ENCODE results near the gene PRDM4.
"Not testable (repeated sequence)": the region's sequence is repeated elsewhere in the genome, so short reads cannot be mapped to it uniquely, and the experiment has no call there.

Gene PRDM4

DNA sequence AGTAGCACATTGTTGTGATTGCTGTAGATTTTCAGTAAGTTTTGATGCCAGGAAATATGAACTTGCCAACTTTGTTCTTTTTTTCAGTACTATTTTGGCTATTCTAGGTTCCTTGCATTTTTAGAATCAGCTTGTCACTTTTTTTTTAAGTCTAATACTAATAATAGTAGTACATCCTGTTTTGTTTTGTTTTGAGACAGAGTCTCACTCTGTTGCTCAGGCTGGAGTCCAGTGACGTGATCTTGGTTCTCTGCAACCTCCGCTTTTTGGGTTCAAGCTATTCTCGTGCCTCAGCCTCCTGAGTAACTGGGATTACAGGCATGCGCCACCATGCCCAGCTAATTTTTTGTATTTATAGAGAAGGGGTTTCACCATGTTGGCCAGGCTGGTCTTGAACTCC, 58.8 kb downstream of the PRDM4 start:
- Histone ChIP-seq H3K4me3 (replicated peaks; ENCODE audit: low read depth, low read length) (no peak overlapping the region), H3K27me3 (replicated peaks; ENCODE audit: control insufficient read depth, insufficient read depth, low read length) (no peaks in the 10 kb centered on the region), H3K36me3 (ENCODE audit: control insufficient read depth, insufficient read depth, low read length) (peaks cover 13% of the 10 kb centered on the region)
- peak; percentile 20 for DNase-seq (ENCODE audit: extremely low read depth, insufficient read length)
- TF ChIP-seq, protein P1, sequence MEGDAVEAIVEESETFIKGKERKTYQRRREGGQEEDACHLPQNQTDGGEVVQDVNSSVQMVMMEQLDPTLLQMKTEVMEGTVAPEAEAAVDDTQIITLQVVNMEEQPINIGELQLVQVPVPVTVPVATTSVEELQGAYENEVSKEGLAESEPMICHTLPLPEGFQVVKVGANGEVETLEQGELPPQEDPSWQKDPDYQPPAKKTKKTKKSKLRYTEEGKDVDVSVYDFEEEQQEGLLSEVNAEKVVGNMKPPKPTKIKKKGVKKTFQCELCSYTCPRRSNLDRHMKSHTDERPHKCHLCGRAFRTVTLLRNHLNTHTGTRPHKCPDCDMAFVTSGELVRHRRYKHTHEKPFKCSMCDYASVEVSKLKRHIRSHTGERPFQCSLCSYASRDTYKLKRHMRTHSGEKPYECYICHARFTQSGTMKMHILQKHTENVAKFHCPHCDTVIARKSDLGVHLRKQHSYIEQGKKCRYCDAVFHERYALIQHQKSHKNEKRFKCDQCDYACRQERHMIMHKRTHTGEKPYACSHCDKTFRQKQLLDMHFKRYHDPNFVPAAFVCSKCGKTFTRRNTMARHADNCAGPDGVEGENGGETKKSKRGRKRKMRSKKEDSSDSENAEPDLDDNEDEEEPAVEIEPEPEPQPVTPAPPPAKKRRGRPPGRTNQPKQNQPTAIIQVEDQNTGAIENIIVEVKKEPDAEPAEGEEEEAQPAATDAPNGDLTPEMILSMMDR (IDR thresholded peaks at IDR 0.05; ENCODE audit: insufficient read depth, low read length, poor library complexity, severe bottlenecking) = no peak

DNA sequence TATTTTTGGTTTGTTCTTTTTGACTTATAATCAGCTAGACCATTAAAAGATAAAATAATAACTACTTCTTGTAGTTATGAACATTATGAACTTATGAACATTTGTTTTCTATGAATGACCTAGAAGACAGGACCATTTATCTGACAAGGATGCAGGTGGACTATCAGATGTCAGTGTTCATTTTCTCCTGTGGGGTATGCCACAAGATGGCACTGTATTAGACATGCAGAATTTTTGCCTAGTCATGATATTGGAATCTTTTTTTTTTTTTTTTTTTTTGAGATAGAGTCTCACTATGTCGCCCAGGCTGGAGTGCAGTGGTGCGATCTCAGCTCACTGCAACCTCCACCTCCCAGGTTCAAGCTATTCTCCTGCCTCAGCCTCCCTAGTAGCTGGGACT, 65.2 kb downstream of the PRDM4 start:
- TF ChIP-seq, protein P1 (IDR thresholded peaks at IDR 0.05; ENCODE audit: insufficient read depth, low read length, poor library complexity, severe bottlenecking) = peak; percentile 35
- H3K4me3 ChIP-seq (replicated peaks; ENCODE audit: low read depth, low read length); H3K27me3 ChIP-seq (replicated peaks; ENCODE audit: control insufficient read depth, insufficient read depth, low read length); DNase-seq (ENCODE audit: extremely low read depth, insufficient read length): not testable (repeated sequence)
- H3K36me3 ChIP-seq (ENCODE audit: control insufficient read depth, insufficient read depth, low read length) = peaks cover 17% of the 10 kb centered on the region

DNA sequence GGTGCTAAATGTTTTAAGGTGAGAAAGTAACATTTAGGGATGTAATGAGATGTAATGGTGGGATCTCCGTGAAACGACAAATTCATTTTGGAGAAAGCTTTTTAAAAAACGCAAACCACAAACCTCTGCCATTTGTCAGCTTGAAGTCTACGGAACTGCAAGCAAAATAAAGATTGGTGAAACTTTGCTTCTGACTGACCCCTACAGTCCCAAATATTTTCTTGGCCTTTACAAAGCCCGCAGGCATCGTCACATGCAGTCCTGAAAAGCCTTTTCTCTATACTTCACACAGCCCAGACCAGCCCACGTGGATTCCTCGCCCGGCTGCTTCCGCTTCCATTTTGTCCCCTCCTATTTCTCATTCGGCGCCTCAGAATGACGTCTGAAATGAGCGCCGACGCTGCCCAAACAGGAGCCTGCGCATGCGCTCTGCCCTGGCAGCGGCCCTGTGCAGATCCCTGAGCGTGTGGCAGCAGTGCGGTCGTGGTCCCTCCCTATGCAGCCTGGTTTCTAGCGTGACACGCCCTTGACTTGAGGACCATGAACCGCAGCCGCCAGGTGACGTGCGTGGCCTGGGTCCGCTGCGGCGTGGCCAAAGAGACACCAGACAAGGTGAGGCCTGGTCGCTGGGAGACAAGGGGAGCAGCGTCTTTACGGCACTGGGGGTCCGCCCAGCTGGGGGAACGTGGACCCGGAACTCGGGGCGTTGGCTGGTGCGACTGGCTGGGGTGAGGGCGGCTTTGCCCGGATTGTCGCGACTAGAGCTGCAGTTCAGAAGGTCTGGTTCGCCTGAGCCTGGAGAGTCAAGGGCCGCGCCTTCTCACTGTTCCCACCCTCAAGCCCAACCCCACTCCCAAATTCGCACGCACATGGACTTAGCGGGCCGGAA, 75.3 kb downstream of the PRDM4 start, which contains the start of gene PWP1:
PWP1 (plus strand) TSS at position 440 of the 889 bp plus-strand sequence; CDS start at position 541, 101 bp downstream.
- Histone ChIP-seq H3K27me3 (replicated peaks; ENCODE audit: control insufficient read depth, insufficient read depth, low read length) (no peaks in the 10 kb centered on the region), H3K4me3 (replicated peaks; ENCODE audit: low read depth, low read length) (peak within 1 kb of the TSS; percentile 97), H3K36me3 (ENCODE audit: control insufficient read depth, insufficient read depth, low read length) (peaks cover 4% of the 10 kb centered on the region)
- TF ChIP-seq, protein P1 (IDR thresholded peaks at IDR 0.05; ENCODE audit: insufficient read depth, low read length, poor library complexity, severe bottlenecking) = no peak
- peak; percentile 94 for DNase-seq (ENCODE audit: extremely low read depth, insufficient read length)

DNA sequence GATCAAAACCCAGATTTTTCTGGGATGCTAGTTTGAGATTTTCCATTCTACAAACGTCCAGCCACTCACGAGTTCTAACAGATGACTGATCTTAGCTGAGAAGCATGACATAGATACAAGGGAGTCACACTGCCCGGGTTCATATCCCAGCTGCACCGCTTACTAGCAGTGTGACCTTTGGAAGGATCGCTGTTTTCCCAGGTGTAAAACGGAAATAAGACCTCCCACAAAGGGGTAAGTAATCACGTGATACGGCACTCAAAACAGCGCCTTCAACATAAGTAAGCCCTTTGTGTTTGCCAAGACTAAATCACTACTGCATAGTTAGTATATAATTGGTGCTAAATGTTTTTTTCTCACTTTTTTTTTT, 76.0 kb downstream of the PRDM4 start:
- DNase-seq (ENCODE audit: extremely low read depth, insufficient read length) = no peak

DNA sequence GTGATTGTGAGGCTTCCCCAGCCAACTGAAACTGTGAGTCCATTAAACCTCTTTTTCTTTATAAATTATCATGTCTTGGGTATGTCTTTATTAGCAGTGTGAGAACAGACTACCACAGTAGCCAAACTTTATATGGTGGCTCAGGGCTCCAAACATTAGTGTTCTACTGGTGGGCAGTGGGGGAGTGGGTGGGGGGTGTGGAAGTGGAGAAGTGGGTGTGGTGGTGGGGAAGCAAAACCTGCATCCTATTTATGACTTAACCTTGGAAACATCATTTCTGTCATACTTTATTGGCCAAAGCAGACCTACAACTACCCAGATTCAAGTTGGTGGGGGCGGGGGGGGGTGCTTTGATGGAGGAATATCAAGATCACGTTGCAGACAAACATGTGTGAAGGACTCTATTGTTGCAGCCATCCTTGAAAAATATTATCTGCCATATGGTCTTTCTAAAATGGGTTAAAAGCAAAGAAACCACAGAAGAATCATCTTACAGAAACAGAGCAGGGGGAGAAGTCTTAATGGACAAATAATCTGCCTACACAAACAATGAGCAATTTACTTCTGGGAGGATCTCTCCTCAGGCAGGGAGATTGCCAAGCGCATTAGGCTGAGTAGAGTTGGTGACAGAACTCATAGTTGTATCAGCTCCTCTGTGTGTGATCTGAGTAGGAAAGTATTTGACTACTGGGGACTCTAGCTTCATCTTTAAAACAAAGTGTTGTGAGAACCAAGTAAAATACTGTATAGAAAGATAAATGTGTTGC, 76.7 kb downstream of the PRDM4 start:
- TF ChIP-seq, protein P1 (IDR thresholded peaks at IDR 0.05; ENCODE audit: insufficient read depth, low read length, poor library complexity, severe bottlenecking) = no peak
- Histone ChIP-seq H3K27me3 (replicated peaks; ENCODE audit: control insufficient read depth, insufficient read depth, low read length) (no peaks in the 10 kb centered on the region), H3K4me3 (replicated peaks; ENCODE audit: low read depth, low read length) (no peak overlapping the region), H3K36me3 (ENCODE audit: control insufficient read depth, insufficient read depth, low read length) (peaks cover 1% of the 10 kb centered on the region)
- no peak for DNase-seq (ENCODE audit: extremely low read depth, insufficient read length)

More for the DNA sequence above, 76.0 kb downstream of the PRDM4 start:
- Histone ChIP-seq H3K4me3 (replicated peaks; ENCODE audit: low read depth, low read length) (peak overlapping the region; percentile 97), H3K36me3 (ENCODE audit: control insufficient read depth, insufficient read depth, low read length) (peaks cover 4% of the 10 kb centered on the region), H3K27me3 (replicated peaks; ENCODE audit: control insufficient read depth, insufficient read depth, low read length) (no peaks in the 10 kb centered on the region)
- TF ChIP-seq, protein P1 (IDR thresholded peaks at IDR 0.05; ENCODE audit: insufficient read depth, low read length, poor library complexity, severe bottlenecking) = no peak
